ENCODE results near the gene PEAR1. TPM values are rescaled to one million over a fixed set of nuclear protein-coding genes. Genes with fewer than 3 reads are reported as not detected.

Gene PEAR1
- total and polyA plus RNA-seq, 2 of the 4 experiments (the other 2 are of a cell fraction), result 2.0 to 44.4 TPM

- no peaks in the 10 kb centered on the region; the same call in 1 of the 2 replicates for H4K20me1 ChIP-seq (ENCODE audit: insufficient read depth, low read length)
- in situ Hi-C loops (cut with MboI; ENCODE audit: low sequenced_read_pairs), result loop anchor here (5.0 kb wide), 1 partner anchor 32 kb away; the partner anchor contains the start of gene PEAR1
- CTCF ChIA-PET, result interaction anchor here (0.6 to 1.2 kb wide), 3 partner anchors 33 to 126 kb away, joined by 3 to 4 read pairs (median 3); no protein-coding TSS in a partner anchor
- no peak overlapping the region for H2BK15ac ChIP-seq (ENCODE audit: low read depth, low read length)
- no peak overlapping the region for H2AK5ac ChIP-seq (ENCODE audit: low read depth, low read length)
- DNase-seq (no peak), ATAC-seq (ENCODE audit: low read depth) (no peak)
- peaks cover 57% of the 10 kb centered on the region for H3K27me3 ChIP-seq (ENCODE audit: control insufficient read depth, insufficient read depth, low read length)
- H3K18ac ChIP-seq (ENCODE audit: low read depth, low read length), result no peak overlapping the region
- H2BK20ac ChIP-seq (ENCODE audit: low read depth, low read length), result no peak overlapping the region
- no peak overlapping the region for H3K9ac ChIP-seq (ENCODE audit: low read depth, low read length)
- BruUV-seq (replicated peaks), result no TSS peak
- intact Hi-C loops (cut with micrococcal nuclease), result loop anchor here (5.0 to 10.0 kb wide), 2 partner anchors 127 to 200 kb away; partner anchors contain the start of genes ISG20L2 and METTL25B
- no peak overlapping the region for H4K91ac ChIP-seq (ENCODE audit: insufficient read depth, low read depth, low read length)
- H4K8ac ChIP-seq (ENCODE audit: low read depth in 2 of 2, low read length in 2 of 2), result no peak overlapping the region
- no peak overlapping the region for H3K4me2 ChIP-seq (ENCODE audit: low read depth, low read length)
- TF ChIP-seq CEBPB (IDR thresholded peaks at IDR 0.05; ENCODE audit: low read depth, low read length) (no peak), CTCF (conservative IDR thresholded peaks at IDR 0.05; ENCODE audit: low read depth, low read length) (no peak), RCOR1 (IDR thresholded peaks at IDR 0.05; ENCODE audit: insufficient replicate concordance, low read length) (no peak), FOS (IDR thresholded peaks at IDR 0.05; ENCODE audit: low read depth, low read length) (no peak), CHD1 (IDR thresholded peaks at IDR 0.05; ENCODE audit: low read depth, low read length) (no peak), POLR2A (IDR thresholded peaks at IDR 0.05; ENCODE audit: low read depth, low read length) (no peak), SMC3 (IDR thresholded peaks at IDR 0.05; ENCODE audit: low read depth, low read length) (no peak), RFX5 (IDR thresholded peaks at IDR 0.05; ENCODE audit: low read depth, low read length) (no peak), BHLHE40 (IDR thresholded peaks at IDR 0.05; ENCODE audit: low read depth, low read length) (no peak), RAD21 (IDR thresholded peaks at IDR 0.05; ENCODE audit: low read length) (no peak), MAFK (IDR thresholded peaks at IDR 0.05; ENCODE audit: low read depth, low read length) (no peak), NFE2L2 (IDR thresholded peaks at IDR 0.05; ENCODE audit: low read depth, low read length) (no peak)
- TF ChIP-seq, protein P1, sequence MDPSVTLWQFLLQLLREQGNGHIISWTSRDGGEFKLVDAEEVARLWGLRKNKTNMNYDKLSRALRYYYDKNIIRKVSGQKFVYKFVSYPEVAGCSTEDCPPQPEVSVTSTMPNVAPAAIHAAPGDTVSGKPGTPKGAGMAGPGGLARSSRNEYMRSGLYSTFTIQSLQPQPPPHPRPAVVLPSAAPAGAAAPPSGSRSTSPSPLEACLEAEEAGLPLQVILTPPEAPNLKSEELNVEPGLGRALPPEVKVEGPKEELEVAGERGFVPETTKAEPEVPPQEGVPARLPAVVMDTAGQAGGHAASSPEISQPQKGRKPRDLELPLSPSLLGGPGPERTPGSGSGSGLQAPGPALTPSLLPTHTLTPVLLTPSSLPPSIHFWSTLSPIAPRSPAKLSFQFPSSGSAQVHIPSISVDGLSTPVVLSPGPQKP (IDR thresholded peaks at IDR 0.05; ENCODE audit: borderline replicate concordance, low read depth, low read length), result no peak
- TF ChIP-seq, protein P2, sequence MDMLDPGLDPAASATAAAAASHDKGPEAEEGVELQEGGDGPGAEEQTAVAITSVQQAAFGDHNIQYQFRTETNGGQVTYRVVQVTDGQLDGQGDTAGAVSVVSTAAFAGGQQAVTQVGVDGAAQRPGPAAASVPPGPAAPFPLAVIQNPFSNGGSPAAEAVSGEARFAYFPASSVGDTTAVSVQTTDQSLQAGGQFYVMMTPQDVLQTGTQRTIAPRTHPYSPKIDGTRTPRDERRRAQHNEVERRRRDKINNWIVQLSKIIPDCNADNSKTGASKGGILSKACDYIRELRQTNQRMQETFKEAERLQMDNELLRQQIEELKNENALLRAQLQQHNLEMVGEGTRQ (IDR thresholded peaks at IDR 0.05; ENCODE audit: low read depth, low read length), result no peak
- H3K4me1 ChIP-seq (ENCODE audit: control insufficient read depth, insufficient read depth, low read length), result peaks cover 2% of the 10 kb centered on the region
- H3K79me1 ChIP-seq (ENCODE audit: low read depth in 1 of 2, low read length in 2 of 2), result no peaks in the 10 kb centered on the region
- no peak overlapping the region for H2BK120ac ChIP-seq (ENCODE audit: low read depth, low read length)
- POLR2A ChIA-PET (ENCODE audit: unreplicated experiment), result no interaction called here
- dilution Hi-C loops (cut with HindIII; ENCODE audit: low sequenced_read_pairs, unreplicated experiment), result no loop called here
- 20% methylated on average over 2 of the region's 22 CpGs; no CpG with 5 or more reads in 1 of the 2 experiments for WGBS, 2 experiments (ENCODE audit: extremely low coverage in 2 of 2, insufficient read length in 1 of 2)
- H3K14ac ChIP-seq (replicated peaks; ENCODE audit: low read depth, low read length), result no peak overlapping the region
- no peak overlapping the region for H2AFZ ChIP-seq (replicated peaks; ENCODE audit: low read length, poor library complexity)
- no peak overlapping the region for H4K5ac ChIP-seq (ENCODE audit: low read depth, low read length)
- H2BK5ac ChIP-seq (ENCODE audit: low read depth, low read length, poor library complexity, severe bottlenecking), result no peak overlapping the region
- no peaks in the 10 kb centered on the region for H3K9me3 ChIP-seq (ENCODE audit: control insufficient read depth, insufficient read depth, low read length)
- no peaks in the 10 kb centered on the region; the same call in 1 of the 2 replicates for H3K9me1 ChIP-seq (ENCODE audit: insufficient read depth, low read length)
- no peak overlapping the region for H3K27ac ChIP-seq (ENCODE audit: insufficient read depth, low read length)
- no peak overlapping the region for H3K23ac ChIP-seq (ENCODE audit: low read depth, low read length)
- H3K36me3 ChIP-seq (ENCODE audit: control insufficient read depth, insufficient read depth, low read length), result no peaks in the 10 kb centered on the region
- no peak overlapping the region for H2AK9ac ChIP-seq (replicated peaks; ENCODE audit: low read depth, low read length, poor library complexity)
- H3K4me3 ChIP-seq (ENCODE audit: insufficient read depth, low read depth, low read length), result no peak overlapping the region
- H3K56ac ChIP-seq (ENCODE audit: extremely low read depth, insufficient read depth, low read length), result no peak overlapping the region
- H3K4ac ChIP-seq (ENCODE audit: low read depth, low read length), result no peak overlapping the region
Measured at GRCh38 chr1:156924478-156925153, 31.1 kb downstream of the PEAR1 start.

Data from IMR-90 (cell line).